ENCODE measurements around the gene SKIL.

DNA sequence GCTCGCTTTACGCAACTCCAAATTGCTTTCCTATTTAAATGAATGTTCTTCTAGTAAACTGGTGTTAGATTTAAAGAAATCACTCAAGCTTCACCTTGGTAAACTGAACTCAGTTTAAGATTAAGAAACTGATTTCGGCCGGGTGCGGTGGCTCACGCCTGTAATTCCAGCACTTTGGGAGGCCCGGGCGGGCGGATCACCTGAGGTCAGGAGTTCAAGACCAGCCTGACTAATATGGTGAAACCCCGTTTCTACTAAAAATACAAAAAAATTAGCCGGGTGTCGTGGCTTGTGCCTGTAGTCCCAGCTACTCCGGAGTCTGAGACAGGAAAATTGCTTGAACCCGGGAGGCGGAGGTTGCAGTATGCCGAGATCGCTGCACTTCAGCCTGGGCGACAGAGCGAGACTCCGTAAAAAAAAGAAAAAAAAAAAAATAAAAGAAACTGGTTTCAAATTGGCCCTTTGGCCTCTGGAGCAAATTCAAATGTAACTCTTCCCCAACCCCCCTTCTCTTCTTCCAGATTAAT, 1.7 kb downstream of the SKIL start:
- TF ChIP-seq EZH2 (IDR thresholded peaks at IDR 0.05; ENCODE audit: insufficient read depth, poor library complexity, severe bottlenecking) (no peak), EZH2phosphoT487 (IDR thresholded peaks at IDR 0.05; ENCODE audit: insufficient read depth, low read depth) (no peak)
